VCaP (cell line): ENCODE data around the gene ZSCAN26.
"Not testable (repeated sequence)": the region's sequence is repeated elsewhere in the genome, so short reads cannot be mapped to it uniquely, and the experiment has no call there.

Experiments used
- H3K27ac ChIP-seq: fragments of 450-650 bp; 2 replicates; pipeline ENCODE4 v1.5.1; 2017
- TF ChIP-seq, protein P1 (sequence below): fragments of 450-650 bp; conservative IDR thresholded peaks from 2 replicates; pipeline ENCODE4 v1.5.1; 2017; ENCODE audit warnings: mild to moderate bottlenecking, moderate library complexity

The ZSCAN26 gene

DNA sequence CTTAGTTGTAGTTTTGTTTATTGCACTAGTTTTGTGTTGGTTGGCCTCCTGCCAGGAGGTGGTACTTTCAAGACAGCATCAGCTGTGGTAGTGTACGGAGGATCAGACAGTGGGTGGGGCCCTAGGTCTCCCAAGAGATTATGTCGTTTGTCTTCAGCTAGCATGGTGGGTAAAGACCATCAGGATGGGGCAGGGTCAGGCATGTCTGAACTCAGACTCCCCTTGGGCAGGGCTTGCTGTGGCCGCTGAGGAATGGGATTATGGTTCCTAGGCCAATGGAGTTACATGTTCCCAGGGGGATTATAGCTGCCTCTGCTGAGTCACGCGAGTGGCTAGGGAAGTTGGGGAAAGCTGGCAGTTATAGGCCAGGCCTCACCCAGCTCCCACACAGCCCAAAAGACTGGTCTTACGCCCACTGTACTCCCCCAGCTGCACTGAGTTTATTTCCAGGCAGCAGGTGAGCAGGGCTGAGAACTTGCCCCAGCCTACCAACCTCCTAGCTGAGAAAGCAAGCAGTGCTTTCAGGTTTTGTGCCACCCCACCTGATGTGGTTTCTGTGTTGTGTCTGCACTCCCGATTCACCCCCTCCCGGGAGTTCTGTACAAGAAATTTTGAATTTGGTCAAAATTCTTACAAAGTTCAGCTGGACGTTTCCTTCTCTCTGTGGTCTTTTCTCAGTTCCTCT, 44.3 kb downstream of the ZSCAN26 start:
- TF ChIP-seq, protein P1, sequence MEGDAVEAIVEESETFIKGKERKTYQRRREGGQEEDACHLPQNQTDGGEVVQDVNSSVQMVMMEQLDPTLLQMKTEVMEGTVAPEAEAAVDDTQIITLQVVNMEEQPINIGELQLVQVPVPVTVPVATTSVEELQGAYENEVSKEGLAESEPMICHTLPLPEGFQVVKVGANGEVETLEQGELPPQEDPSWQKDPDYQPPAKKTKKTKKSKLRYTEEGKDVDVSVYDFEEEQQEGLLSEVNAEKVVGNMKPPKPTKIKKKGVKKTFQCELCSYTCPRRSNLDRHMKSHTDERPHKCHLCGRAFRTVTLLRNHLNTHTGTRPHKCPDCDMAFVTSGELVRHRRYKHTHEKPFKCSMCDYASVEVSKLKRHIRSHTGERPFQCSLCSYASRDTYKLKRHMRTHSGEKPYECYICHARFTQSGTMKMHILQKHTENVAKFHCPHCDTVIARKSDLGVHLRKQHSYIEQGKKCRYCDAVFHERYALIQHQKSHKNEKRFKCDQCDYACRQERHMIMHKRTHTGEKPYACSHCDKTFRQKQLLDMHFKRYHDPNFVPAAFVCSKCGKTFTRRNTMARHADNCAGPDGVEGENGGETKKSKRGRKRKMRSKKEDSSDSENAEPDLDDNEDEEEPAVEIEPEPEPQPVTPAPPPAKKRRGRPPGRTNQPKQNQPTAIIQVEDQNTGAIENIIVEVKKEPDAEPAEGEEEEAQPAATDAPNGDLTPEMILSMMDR = no peak
- no peak overlapping the region for H3K27ac ChIP-seq

DNA sequence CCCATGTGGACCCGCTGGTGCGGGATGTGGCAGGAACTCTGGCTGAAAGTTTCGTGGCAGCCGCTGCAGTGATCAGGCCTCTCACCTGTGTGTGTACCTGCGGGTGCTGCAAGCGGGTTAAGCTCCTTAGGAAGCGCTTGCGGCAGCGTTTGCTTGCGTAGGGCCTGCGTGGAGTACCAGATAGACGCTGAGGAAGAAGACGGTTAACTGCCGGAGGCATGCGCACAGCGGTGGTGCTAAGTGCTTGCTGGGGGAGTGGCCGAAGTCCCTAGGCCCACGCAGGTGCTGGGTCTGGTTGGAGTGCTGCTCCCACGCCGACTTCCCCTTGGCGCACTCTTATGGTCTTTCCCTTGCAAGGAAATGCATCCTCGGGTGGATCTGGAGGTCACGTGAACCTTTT, 46.0 kb downstream of the ZSCAN26 start:
- no peak overlapping the region for H3K27ac ChIP-seq
- TF ChIP-seq, protein P1 = no peak

DNA sequence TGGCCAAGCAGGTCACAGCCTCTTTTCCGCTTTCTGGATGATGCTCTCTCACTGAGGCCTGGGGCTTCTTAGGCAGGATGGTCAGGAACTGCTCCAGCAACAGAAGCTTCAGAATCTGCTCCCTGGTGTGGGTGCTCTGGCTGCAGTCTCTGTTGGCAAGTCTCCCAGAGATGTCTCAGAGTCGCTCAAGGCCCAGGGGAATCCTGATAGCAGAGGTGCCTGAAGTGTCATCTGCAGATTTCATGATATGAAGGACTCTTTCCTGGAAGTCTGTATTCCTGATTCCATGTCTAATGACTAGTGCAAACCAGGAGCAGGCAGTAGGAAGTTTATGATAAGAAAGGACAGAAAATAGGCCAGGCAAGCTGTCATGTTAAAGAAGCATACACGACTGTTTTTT, 48.7 kb downstream of the ZSCAN26 start:
- TF ChIP-seq, protein P1 = no peak
- H3K27ac ChIP-seq = no peak overlapping the region

DNA sequence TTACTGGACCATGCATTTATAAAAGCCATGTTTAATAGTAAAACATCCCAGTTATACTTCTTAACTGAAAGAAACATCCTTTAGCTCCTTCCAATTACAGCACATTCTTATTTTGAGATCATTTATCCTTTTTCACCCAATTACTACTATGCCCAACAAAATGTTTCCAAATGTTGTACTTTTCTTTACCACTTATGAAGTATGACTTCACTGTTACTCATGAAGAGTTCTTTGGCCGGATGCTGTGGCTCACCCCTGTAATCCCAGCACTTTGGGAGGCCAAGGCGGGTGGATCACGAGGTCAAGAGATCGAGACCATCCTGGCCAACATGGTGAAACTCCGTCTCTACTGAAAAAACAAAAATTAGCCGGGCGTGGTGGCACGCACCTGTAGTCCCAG, 50.9 kb downstream of the ZSCAN26 start:
- H3K27ac ChIP-seq = not testable (repeated sequence)

DNA sequence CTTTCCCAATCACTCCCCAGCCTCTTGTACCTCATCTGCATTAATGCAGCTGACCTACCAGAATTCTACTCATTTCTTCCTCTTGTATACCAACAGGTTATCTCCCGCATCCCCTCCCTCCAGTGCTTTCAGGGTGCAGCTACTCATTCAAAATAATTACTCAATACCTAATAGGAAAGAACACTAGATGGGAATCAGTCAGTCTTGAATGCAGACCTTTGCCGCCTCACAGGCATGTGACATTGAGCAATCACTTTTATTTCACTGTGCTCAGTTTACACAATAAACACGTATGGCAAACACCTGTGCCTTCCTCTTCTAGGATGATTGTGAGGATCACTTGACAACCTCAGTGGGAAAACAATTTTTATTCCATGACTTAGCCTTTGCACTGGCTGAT, 55.7 kb downstream of the ZSCAN26 start:
- TF ChIP-seq, protein P1 = no peak
- peak overlapping the region; percentile 36; the same call in 1 of the 2 replicates for H3K27ac ChIP-seq

DNA sequence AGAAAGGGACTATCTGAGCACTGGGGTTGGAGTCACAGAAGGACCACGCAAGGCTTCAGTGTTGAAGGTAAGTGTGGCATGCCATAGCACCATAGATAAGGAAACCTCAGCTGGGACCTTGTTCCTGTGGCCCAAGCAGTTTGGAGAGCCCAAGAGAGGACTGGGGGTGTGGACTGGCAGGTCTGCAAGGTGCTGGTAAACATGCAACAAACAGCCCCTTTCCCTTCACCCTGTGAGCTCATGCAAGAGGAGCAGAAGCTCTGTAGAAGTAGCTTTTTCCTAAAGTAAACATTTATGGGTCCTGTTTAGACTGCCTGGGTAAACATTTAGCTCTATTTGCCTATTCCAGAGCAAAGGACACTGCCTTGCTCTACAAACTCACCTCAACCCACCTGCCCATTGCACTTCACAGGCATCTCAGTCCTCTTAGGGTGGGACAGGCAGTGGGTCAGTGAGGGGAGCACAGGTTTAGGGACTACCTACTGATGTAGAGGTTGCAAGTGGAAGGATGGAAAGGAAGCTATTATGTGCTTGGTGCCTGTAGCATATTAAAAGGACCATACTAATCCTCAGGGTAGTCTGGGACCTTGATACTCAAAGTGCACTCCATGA, 57.0 kb downstream of the ZSCAN26 start:
- TF ChIP-seq, protein P1 = no peak
- peak overlapping the region; percentile 36 for H3K27ac ChIP-seq

DNA sequence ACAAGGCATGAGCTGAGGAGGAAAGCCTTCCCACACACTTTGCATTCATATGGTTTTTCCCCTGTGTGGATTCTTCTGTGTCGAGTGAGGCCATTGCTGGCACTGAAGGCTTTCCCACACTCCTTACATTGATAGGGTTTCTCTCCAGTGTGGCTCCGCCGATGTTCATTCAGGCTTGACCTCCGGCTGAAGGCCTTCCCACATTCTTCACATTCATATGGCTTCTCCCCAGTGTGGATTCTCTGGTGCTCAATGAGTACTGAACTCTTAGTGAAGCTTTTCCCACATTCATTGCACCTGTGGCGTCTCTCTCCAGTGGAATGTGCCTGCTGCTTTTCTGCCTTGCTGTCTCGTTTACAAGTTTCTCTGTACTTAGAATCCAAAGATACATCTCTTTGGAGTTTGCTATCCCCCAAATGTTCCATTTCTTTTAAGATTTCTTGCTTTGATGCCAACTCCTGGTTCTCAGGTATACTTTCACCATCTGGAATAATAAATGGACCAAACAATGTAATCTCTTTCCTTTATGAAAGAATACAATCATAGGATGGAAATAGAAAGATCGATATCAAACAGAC, 59.5 kb downstream of the ZSCAN26 start:
- H3K27ac ChIP-seq = no peak overlapping the region
- TF ChIP-seq, protein P1 = no peak
